Activated B cell treated with CpG ODN at 0.5 μM for 24 hours (primary cell): Measurements from ENCODE around the gene OR5M3. TPM values are rescaled to one million over a fixed set of nuclear protein-coding genes. Genes with fewer than 3 reads are reported as not detected.

Source experiments
- ATAC-seq: fragments of 200-7000 bp; cut with Tn5 transposase; one replicate; pipeline ENCODE4 v1.10.0; 2021; ENCODE audit warnings: low read depth, mild to moderate bottlenecking, moderate library complexity
- CTCF ChIA-PET: fragments of 350-600 bp; sonication (Branson Sonifier 250); formaldehyde crosslinking; loops from one replicate; lab custom pipeline; 2021; ENCODE audit warnings: antibody characterized with exemption; lab: Charles Lee
- POLR2A ChIA-PET: fragments of 350-600 bp; sonication (Branson Sonifier 250); formaldehyde crosslinking; loops from one replicate; lab custom pipeline; 2021; ENCODE audit warnings: antibody characterized with exemption; lab: Charles Lee
- DNase-seq: peaks from one replicate; pipeline ENCODE4 v3.0.0; 2022
- H3K27ac Mint-ChIP-seq: one replicate; pipeline ENCODE4 v1.8.0; 2020; ENCODE audit warnings: mixed read lengths
- H3K27me3 Mint-ChIP-seq: one replicate; pipeline ENCODE4 v1.8.0; 2021; ENCODE audit warnings: mixed read lengths
- H3K36me3 Mint-ChIP-seq: one replicate; pipeline ENCODE4 v1.8.0; 2021; ENCODE audit warnings: low read depth, mixed read lengths
- H3K4me1 Mint-ChIP-seq: one replicate; pipeline ENCODE4 v1.8.0; 2021; ENCODE audit warnings: mixed read lengths
- H3K4me3 Mint-ChIP-seq: one replicate; pipeline ENCODE4 v1.8.0; 2020; ENCODE audit warnings: mild to moderate bottlenecking, mixed read lengths
- H3K9me3 Mint-ChIP-seq: one replicate; pipeline ENCODE4 v1.8.0; 2020; ENCODE audit warnings: mixed read lengths
- intact Hi-C: fragments of 100-400 bp; cut with micrococcal nuclease; formaldehyde crosslinking; loops from one replicate; pipeline ENCODE4 v1.15.1; 2024
- total RNA-seq: library from RNA; stranded (reverse); gene quantifications from 2 replicates; pipeline ENCODE4 v1.2.3, GENCODE V29; 2022
- TF ChIP-seq, protein P1 (sequence below): fragments of 200-600 bp; IDR thresholded peaks from one replicate; pipeline ENCODE4 v1.8.0; 2022; ENCODE audit warnings: antibody characterized with exemption, mild to moderate bottlenecking

The OR5M3 gene
- total RNA-seq, 1 donor from 2014 or later: not detected

DNA sequence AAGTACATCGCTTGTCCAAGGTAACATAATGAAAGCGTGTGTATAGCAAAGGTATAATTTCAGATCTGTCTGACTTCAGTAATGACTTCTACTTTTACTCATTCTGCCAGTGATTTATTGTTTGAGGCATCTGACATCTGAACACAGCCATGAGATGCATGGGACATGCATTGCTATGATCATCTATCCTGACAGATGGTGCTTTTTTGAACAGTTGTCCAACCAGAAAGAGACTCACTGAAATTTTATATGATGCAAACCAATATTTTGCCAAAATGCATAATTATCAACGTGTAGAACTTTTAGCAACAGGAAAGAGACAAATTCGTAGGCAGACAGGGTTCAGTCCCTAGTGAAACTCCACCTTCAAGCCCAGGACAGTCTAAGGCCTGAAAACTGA lies 19.6 kb downstream of the OR5M3 start:
- H3K4me1 Mint-ChIP-seq: no peaks in the 10 kb centered on the region
- ATAC-seq: no peak
- no peaks in the 10 kb centered on the region for H3K27me3 Mint-ChIP-seq
- H3K4me3 Mint-ChIP-seq: no peak overlapping the region
- H3K27ac Mint-ChIP-seq: no peak overlapping the region
- DNase-seq: no peak
- ChIA-PET POLR2A (no interaction called here), CTCF (no interaction called here)
- intact Hi-C loops: no loop called here
- TF ChIP-seq, protein P1, sequence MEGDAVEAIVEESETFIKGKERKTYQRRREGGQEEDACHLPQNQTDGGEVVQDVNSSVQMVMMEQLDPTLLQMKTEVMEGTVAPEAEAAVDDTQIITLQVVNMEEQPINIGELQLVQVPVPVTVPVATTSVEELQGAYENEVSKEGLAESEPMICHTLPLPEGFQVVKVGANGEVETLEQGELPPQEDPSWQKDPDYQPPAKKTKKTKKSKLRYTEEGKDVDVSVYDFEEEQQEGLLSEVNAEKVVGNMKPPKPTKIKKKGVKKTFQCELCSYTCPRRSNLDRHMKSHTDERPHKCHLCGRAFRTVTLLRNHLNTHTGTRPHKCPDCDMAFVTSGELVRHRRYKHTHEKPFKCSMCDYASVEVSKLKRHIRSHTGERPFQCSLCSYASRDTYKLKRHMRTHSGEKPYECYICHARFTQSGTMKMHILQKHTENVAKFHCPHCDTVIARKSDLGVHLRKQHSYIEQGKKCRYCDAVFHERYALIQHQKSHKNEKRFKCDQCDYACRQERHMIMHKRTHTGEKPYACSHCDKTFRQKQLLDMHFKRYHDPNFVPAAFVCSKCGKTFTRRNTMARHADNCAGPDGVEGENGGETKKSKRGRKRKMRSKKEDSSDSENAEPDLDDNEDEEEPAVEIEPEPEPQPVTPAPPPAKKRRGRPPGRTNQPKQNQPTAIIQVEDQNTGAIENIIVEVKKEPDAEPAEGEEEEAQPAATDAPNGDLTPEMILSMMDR: no peak
- no peaks in the 10 kb centered on the region for H3K36me3 Mint-ChIP-seq
- peaks cover 8% of the 10 kb centered on the region for H3K9me3 Mint-ChIP-seq

Other genes with a start within 250 kb of the OR5M3 start
- gene OR5T2, start 239.1 kb downstream of the OR5M3 start, total RNA-seq: not detected in 2 replicates
- gene OR5T3, start 221.1 kb downstream of the OR5M3 start, total RNA-seq: not detected in 2 replicates
- not detected in 2 replicates for gene OR5T1, start 199.2 kb downstream of the OR5M3 start, total RNA-seq
- gene OR8H1, start 181.1 kb downstream of the OR5M3 start, total RNA-seq: not detected in 2 replicates
- not detected in 2 replicates for gene OR8K3, start 158.2 kb downstream of the OR5M3 start, total RNA-seq
- not detected in 2 replicates for gene OR8K1, start 127.3 kb downstream of the OR5M3 start, total RNA-seq
- not detected in 2 replicates for gene OR8J1, start 119.1 kb downstream of the OR5M3 start, total RNA-seq
- gene OR8U1, start 97.7 kb downstream of the OR5M3 start, total RNA-seq: not detected in 2 replicates
- not detected in 2 replicates for gene OR5AL1, start 60.7 kb downstream of the OR5M3 start, total RNA-seq
- not detected in 2 replicates for gene OR5M8, start 18.0 kb upstream of the OR5M3 start, total RNA-seq
- gene OR5M11, start 69.9 kb upstream of the OR5M3 start, total RNA-seq: not detected in 2 replicates
- not detected in 2 replicates for gene OR5M10, start 104.4 kb upstream of the OR5M3 start, total RNA-seq
- gene OR5M1, start 141.5 kb upstream of the OR5M3 start, total RNA-seq: not detected in 2 replicates
- gene OR5AP2, start 169.1 kb upstream of the OR5M3 start, total RNA-seq: not detected in 2 replicates
- gene OR5AR1, start 190.3 kb upstream of the OR5M3 start, total RNA-seq: not detected in 2 replicates
- not detected in 2 replicates for gene OR9G1, start 225.7 kb upstream of the OR5M3 start, total RNA-seq